Measurements from ENCODE around the gene BEND6.
"Not testable (repeated sequence)": the region's sequence is repeated elsewhere in the genome, so short reads cannot be mapped to it uniquely, and the experiment has no call there.

Gene BEND6

GRCh38 chr6:57040011-57040410 is 85.1 kb downstream of the BEND6 start:
- Histone ChIP-seq H3K36me3 (replicated peaks) (no peaks in the 10 kb centered on the region), H3K27me3 (replicated peaks) (no peaks in the 10 kb centered on the region), H3K4me3 (ENCODE audit: low read depth, low read length) (no peak overlapping the region), H3K27ac (no peak overlapping the region)
- peak; percentile 47 for TF ChIP-seq CTCF (IDR thresholded peaks at IDR 0.05; ENCODE audit: low read depth, low read length, missing control alignments)
- in situ Hi-C loops (cut with HindIII; ENCODE audit: low pct_ligation_motif_present, low sequenced_read_pairs): no loop called here
- no peak for DNase-seq

GRCh38 chr6:57044061-57044460 is 89.2 kb downstream of the BEND6 start:
- H3K36me3 ChIP-seq (replicated peaks); in situ Hi-C loops (cut with HindIII; ENCODE audit: low pct_ligation_motif_present, low sequenced_read_pairs); H3K27ac ChIP-seq; DNase-seq; H3K4me3 ChIP-seq (ENCODE audit: low read depth, low read length); H3K27me3 ChIP-seq (replicated peaks): not testable (repeated sequence)

- no peak overlapping the region for H3K27ac ChIP-seq
- no peak overlapping the region for H3K4me3 ChIP-seq (ENCODE audit: low read depth, low read length)
- in situ Hi-C loops (cut with HindIII; ENCODE audit: low pct_ligation_motif_present, low sequenced_read_pairs): no loop called here
- no peak for TF ChIP-seq CTCF (IDR thresholded peaks at IDR 0.05; ENCODE audit: low read depth, low read length, missing control alignments)
- H3K27me3 ChIP-seq (replicated peaks): no peaks in the 10 kb centered on the region
- no peak for DNase-seq
- H3K36me3 ChIP-seq (replicated peaks): no peaks in the 10 kb centered on the region
These were observed 89.7 kb downstream of the BEND6 start for GRCh38 chr6:57044568-57044967.

- in situ Hi-C loops (cut with HindIII; ENCODE audit: low pct_ligation_motif_present, low sequenced_read_pairs); H3K27me3 ChIP-seq (replicated peaks); H3K36me3 ChIP-seq (replicated peaks): not testable (repeated sequence)
- DNase-seq: peak; percentile 84
- H3K27ac ChIP-seq: peak within 1 kb of the TSS; percentile 80
- H3K4me3 ChIP-seq (ENCODE audit: low read depth, low read length): peak within 1 kb of the TSS; percentile 63
These were observed 91.7 kb downstream of the BEND6 start, which contains the start of gene KIAA1586 for GRCh38 chr6:57046332-57047256. Gene KIAA1586 (plus strand): TSS chr6:57046693. CDS start chr6:57046756, 63 bp downstream.

- H3K36me3 ChIP-seq (replicated peaks); H3K27ac ChIP-seq; in situ Hi-C loops (cut with HindIII; ENCODE audit: low pct_ligation_motif_present, low sequenced_read_pairs); DNase-seq; H3K27me3 ChIP-seq (replicated peaks); H3K4me3 ChIP-seq (ENCODE audit: low read depth, low read length): not testable (repeated sequence)
These were observed 92.3 kb downstream of the BEND6 start for GRCh38 chr6:57047257-57047585.

GRCh38 chr6:57047859-57048258 is 93.0 kb downstream of the BEND6 start:
- not testable (repeated sequence) for H3K27ac ChIP-seq

GRCh38 chr6:57048577-57048976 is 93.7 kb downstream of the BEND6 start:
- Histone ChIP-seq H3K4me3 (ENCODE audit: low read depth, low read length) (no peak overlapping the region), H3K36me3 (replicated peaks) (peaks cover 17% of the 10 kb centered on the region), H3K27ac (no peak overlapping the region), H3K27me3 (replicated peaks) (no peaks in the 10 kb centered on the region)
- TF ChIP-seq CTCF (IDR thresholded peaks at IDR 0.05; ENCODE audit: low read depth, low read length, missing control alignments): no peak
- in situ Hi-C loops (cut with HindIII; ENCODE audit: low pct_ligation_motif_present, low sequenced_read_pairs): no loop called here
- DNase-seq: no peak

More at GRCh38 chr6:57047859-57048258, 93.0 kb downstream of the BEND6 start:
- DNase-seq; H3K27me3 ChIP-seq (replicated peaks); in situ Hi-C loops (cut with HindIII; ENCODE audit: low pct_ligation_motif_present, low sequenced_read_pairs): not testable (repeated sequence)
- peak overlapping the region; percentile 15 for H3K4me3 ChIP-seq (ENCODE audit: low read depth, low read length)
- H3K36me3 ChIP-seq (replicated peaks): peaks cover 12% of the 10 kb centered on the region

- TF ChIP-seq CTCF (IDR thresholded peaks at IDR 0.05; ENCODE audit: low read depth, low read length, missing control alignments): no peak
- no peak for DNase-seq
- Histone ChIP-seq H3K36me3 (replicated peaks) (peaks cover 4% of the 10 kb centered on the region), H3K27ac (no peak overlapping the region), H3K27me3 (replicated peaks) (no peaks in the 10 kb centered on the region), H3K4me3 (ENCODE audit: low read depth, low read length) (no peak overlapping the region)
- in situ Hi-C loops (cut with HindIII; ENCODE audit: low pct_ligation_motif_present, low sequenced_read_pairs): no loop called here
These were observed 108.9 kb downstream of the BEND6 start for GRCh38 chr6:57063847-57064246.

Data from brain microvascular endothelial cell (primary cell).